Coronary artery (tissue), 2 donors: Measurements from ENCODE around the gene IGSF8.
A peak's percentile ranks its signal among the peaks of the same experiment; 100 is the strongest.

Source experiments
- DNase-seq: peaks from one replicate; pipeline ENCODE4 v3.0.0-alpha.2; 2017; ENCODE audit warnings: low spot score
- H3K27ac ChIP-seq, 2 donors: fragments of 200-600 bp; sonication (generic); one replicate each; pipeline ENCODE4 v1.5.1; 2016 to 2019
- H3K4me3 ChIP-seq: fragments of 200-600 bp; sonication (generic); 2 replicates; pipeline ENCODE4 v1.5.1; 2016; ENCODE audit warnings: mild to moderate bottlenecking, moderate library complexity
- CTCF ChIP-seq: fragments of 200-600 bp; sonication (generic); IDR thresholded peaks from one replicate; pipeline ENCODE4 v1.5.1; 2019; ENCODE audit warnings: antibody characterized with exemption

IGSF8 gene

GRCh38 chr1:160093624-160094290 is 4.7 kb downstream of the IGSF8 start:
- no peak overlapping the region for H3K27ac ChIP-seq
- H3K4me3 ChIP-seq, result no peak overlapping the region
- no peak for TF ChIP-seq CTCF
- DNase-seq, result no peak

GRCh38 chr1:160093069-160093395 is 5.4 kb downstream of the IGSF8 start:
- no peak overlapping the region for H3K27ac ChIP-seq
- no peak for DNase-seq
- no peak for TF ChIP-seq CTCF
- H3K4me3 ChIP-seq, result no peak overlapping the region

- DNase-seq, result no peak
- Histone ChIP-seq H3K27ac (no peak overlapping the region), H3K4me3 (no peak overlapping the region)
- no peak for TF ChIP-seq CTCF
Measured at GRCh38 chr1:160092366-160093068, 5.9 kb downstream of the IGSF8 start.

GRCh38 chr1:160091666-160092223 is 6.7 kb downstream of the IGSF8 start:
- no peak overlapping the region for H3K27ac ChIP-seq
- DNase-seq, result no peak
- no peak for TF ChIP-seq CTCF

GRCh38 chr1:160090760-160091159 is 7.7 kb downstream of the IGSF8 start:
- Histone ChIP-seq H3K27ac (no peak overlapping the region), H3K4me3 (no peak overlapping the region)
- TF ChIP-seq CTCF, result no peak
- no peak for DNase-seq

More at GRCh38 chr1:160091666-160092223, 6.7 kb downstream of the IGSF8 start:
- H3K4me3 ChIP-seq, result no peak overlapping the region

- TF ChIP-seq CTCF, result no peak
- DNase-seq, result no peak
- no peak overlapping the region for H3K4me3 ChIP-seq
- no peak overlapping the region for H3K27ac ChIP-seq
Measured at GRCh38 chr1:160089883-160090282, 8.5 kb downstream of the IGSF8 start.

GRCh38 chr1:160087118-160087662 is 11.2 kb downstream of the IGSF8 start:
- DNase-seq, result no peak

More at GRCh38 chr1:160087118-160087662, 11.2 kb downstream of the IGSF8 start:
- TF ChIP-seq CTCF, result no peak
- Histone ChIP-seq H3K4me3 (no peak overlapping the region), H3K27ac (peak overlapping the region; percentile 53 to 87)
